Natural killer cell (primary cell): ENCODE data around the gene CLCNKA. TPM values are rescaled to one million over a fixed set of nuclear protein-coding genes. Genes with fewer than 3 reads are reported as not detected.

Experiments used
- ATAC-seq, 3 donors: fragments of 150-1000 bp in 2 of 3; fragments of 200-7000 bp in 1 of 3; cut with Tn5 transposase; 1 replicate in 1 of 3; 2 replicates in 2 of 3; pipeline ENCODE4 v1.10.0; 2021; ENCODE audit warnings: mild to moderate bottlenecking in 2 of 3, moderate library complexity in 2 of 3
- DNase-seq, 2 donors: peaks; one replicate each; pipeline versions ENCODE4 v3.0.0 to v3.0.0-alpha.2; 2013 to 2021; ENCODE audit warnings: mixed read lengths in 1 of 2
- H3K27ac ChIP-seq: one replicate; pipeline ENCODE4 v1.5.1; 2013; ENCODE audit warnings: mild to moderate bottlenecking, low read length
- H3K27me3 ChIP-seq: one replicate; pipeline ENCODE4 v1.6.1; 2013; ENCODE audit warnings: low read length; ENCODE audit not compliant: control insufficient read depth, insufficient read depth
- H3K36me3 ChIP-seq: one replicate; pipeline ENCODE4 v1.6.1; 2013; ENCODE audit warnings: low read length; ENCODE audit not compliant: control insufficient read depth, insufficient read depth
- H3K4me1 ChIP-seq: one replicate; pipeline ENCODE4 v1.6.1; 2013; ENCODE audit warnings: low read length; ENCODE audit not compliant: control insufficient read depth, insufficient read depth
- H3K4me3 ChIP-seq: one replicate; pipeline ENCODE4 v1.5.1; 2013; ENCODE audit warnings: low read length
- H3K9me3 ChIP-seq: one replicate; pipeline ENCODE4 v1.6.1; 2013; ENCODE audit warnings: low read length; ENCODE audit not compliant: control insufficient read depth, insufficient read depth
- H3K27ac Mint-ChIP-seq, 2 donors: one replicate each; pipeline ENCODE4 v1.8.0; 2022; ENCODE audit warnings: mild to moderate bottlenecking in 2 of 2, mixed read lengths in 2 of 2, moderate library complexity in 1 of 2
- H3K27me3 Mint-ChIP-seq, 2 donors: one replicate each; pipeline ENCODE4 v1.8.0; 2022; ENCODE audit warnings: low read depth in 2 of 2, mixed read lengths in 2 of 2
- H3K36me3 Mint-ChIP-seq: one replicate; pipeline ENCODE4 v1.8.0; 2022; ENCODE audit warnings: mixed read lengths
- H3K4me1 Mint-ChIP-seq, 2 donors: one replicate each; pipeline ENCODE4 v1.8.0; 2022; ENCODE audit warnings: mixed read lengths in 2 of 2
- H3K4me3 Mint-ChIP-seq: one replicate; pipeline ENCODE4 v1.8.0; 2022; ENCODE audit warnings: mild to moderate bottlenecking, moderate library complexity, mixed read lengths
- H3K9me3 Mint-ChIP-seq, 2 donors: one replicate each; pipeline ENCODE4 v1.8.0; 2022; ENCODE audit warnings: mixed read lengths in 2 of 2
- CTCF ChIP-seq: fragments of 200-600 bp; IDR thresholded peaks from one replicate; pipeline ENCODE4 v1.8.0; 2022; ENCODE audit warnings: antibody characterized with exemption
- WGBS: methylation state at CpG from one replicate; pipeline ENCODE4 v1.1.7; 2013; ENCODE audit warnings: missing lambda C conversion rate; ENCODE audit not compliant: insufficient coverage; 5-methylcytosine and 5-hydroxymethylcytosine counted together
- intact Hi-C: fragments of 100-400 bp; cut with micrococcal nuclease; formaldehyde crosslinking; loops from one replicate; pipeline ENCODE4 v1.14.2; 2022
- total RNA-seq, 4 donors: library from RNA; stranded (reverse); fragments of 120-200 nt in 1 of 4; gene quantifications; one replicate each; pipeline versions ENCODE4 v1.2.3 to v1.2.4, GENCODE V29; 2013 to 2022

CLCNKA gene
- total RNA-seq, 3 donors from 2014 or later (not counting 1 experiment from before 2014, with no cell fraction given): 0.16 to 0.33 TPM; not detected in 1

GRCh38 chr1:16076865-16077238 is 55.0 kb downstream of the CLCNKA start:
- no peak overlapping the region for H3K27ac Mint-ChIP-seq
- no peak for TF ChIP-seq CTCF

GRCh38 chr1:16077406-16078245 is 55.8 kb downstream of the CLCNKA start:
- H3K4me1 ChIP-seq: peaks cover 32% of the 10 kb centered on the region
- 92% methylated on average over 12 of the region's 12 CpGs for WGBS
- Mint-ChIP-seq H3K27me3 (peaks cover 10 to 20% of the 10 kb centered on the region in 2 donors), H3K9me3 (no peaks in the 10 kb centered on the region), H3K27ac (no peak overlapping the region), H3K4me3 (peak overlapping the region; percentile 25), H3K4me1 (peaks cover 9 to 10% of the 10 kb centered on the region in 2 donors), H3K36me3 (no peaks in the 10 kb centered on the region)
- H3K9me3 ChIP-seq: no peaks in the 10 kb centered on the region
- H3K4me3 ChIP-seq: no peak overlapping the region
- ATAC-seq (no peak), DNase-seq (no peak)
- peaks cover 13% of the 10 kb centered on the region for H3K27me3 ChIP-seq
- TF ChIP-seq CTCF: no peak
- H3K27ac ChIP-seq: no peak overlapping the region
- no peaks in the 10 kb centered on the region for H3K36me3 ChIP-seq
- intact Hi-C loops: no loop called here

More at GRCh38 chr1:16076865-16077238, 55.0 kb downstream of the CLCNKA start:
- WGBS: 90% methylated on average over 11 of the region's 11 CpGs
- H3K36me3 ChIP-seq: no peaks in the 10 kb centered on the region
- H3K4me3 ChIP-seq: no peak overlapping the region
- no peaks in the 10 kb centered on the region for H3K9me3 Mint-ChIP-seq
- peaks cover 10 to 21% of the 10 kb centered on the region in 2 donors for H3K27me3 Mint-ChIP-seq
- no peak overlapping the region for H3K4me3 Mint-ChIP-seq
- no peak for ATAC-seq
- peaks cover 29% of the 10 kb centered on the region for H3K4me1 ChIP-seq
- H3K27me3 ChIP-seq: peaks cover 16% of the 10 kb centered on the region
- no peaks in the 10 kb centered on the region for H3K36me3 Mint-ChIP-seq
- intact Hi-C loops: no loop called here
- H3K27ac ChIP-seq: no peak overlapping the region
- H3K4me1 Mint-ChIP-seq: peaks cover 9 to 10% of the 10 kb centered on the region in 2 donors
- DNase-seq: no peak
- no peaks in the 10 kb centered on the region for H3K9me3 ChIP-seq

- no peaks in the 10 kb centered on the region for H3K9me3 Mint-ChIP-seq
- DNase-seq (peak; percentile 64 to 88), ATAC-seq (peak; percentile 80 to 89 (median 88))
- H3K9me3 ChIP-seq: no peaks in the 10 kb centered on the region
- peaks cover 5 to 15% of the 10 kb centered on the region in 2 donors for H3K27me3 Mint-ChIP-seq
- H3K4me1 ChIP-seq: peaks cover 21% of the 10 kb centered on the region
- peak overlapping the region; percentile 50 to 73 for H3K27ac Mint-ChIP-seq
- intact Hi-C loops: loop anchor here (1.0 kb wide), 2 partner anchors 108 to 165 kb away; no protein-coding TSS in a partner anchor
- H3K4me3 ChIP-seq: no peak overlapping the region
- peak; percentile 78 for TF ChIP-seq CTCF
- H3K4me1 Mint-ChIP-seq: peaks cover 6 to 9% of the 10 kb centered on the region in 2 donors
- no peaks in the 10 kb centered on the region for H3K36me3 Mint-ChIP-seq
- H3K27ac ChIP-seq: peak overlapping the region; percentile 31
- WGBS: 37% methylated on average over 10 of the region's 10 CpGs
- peaks cover 4% of the 10 kb centered on the region for H3K27me3 ChIP-seq
- H3K36me3 ChIP-seq: no peaks in the 10 kb centered on the region
- peak overlapping the region; percentile 82 for H3K4me3 Mint-ChIP-seq
Measured at GRCh38 chr1:16078925-16079656, 57.3 kb downstream of the CLCNKA start.
